DMS153 (cell line): ENCODE data around the gene SGMS1.

Source experiments
- DNase-seq: peaks from one replicate; lab custom pipeline; 2025; lab: John Stamatoyannopoulos, UW

Gene SGMS1

DNA sequence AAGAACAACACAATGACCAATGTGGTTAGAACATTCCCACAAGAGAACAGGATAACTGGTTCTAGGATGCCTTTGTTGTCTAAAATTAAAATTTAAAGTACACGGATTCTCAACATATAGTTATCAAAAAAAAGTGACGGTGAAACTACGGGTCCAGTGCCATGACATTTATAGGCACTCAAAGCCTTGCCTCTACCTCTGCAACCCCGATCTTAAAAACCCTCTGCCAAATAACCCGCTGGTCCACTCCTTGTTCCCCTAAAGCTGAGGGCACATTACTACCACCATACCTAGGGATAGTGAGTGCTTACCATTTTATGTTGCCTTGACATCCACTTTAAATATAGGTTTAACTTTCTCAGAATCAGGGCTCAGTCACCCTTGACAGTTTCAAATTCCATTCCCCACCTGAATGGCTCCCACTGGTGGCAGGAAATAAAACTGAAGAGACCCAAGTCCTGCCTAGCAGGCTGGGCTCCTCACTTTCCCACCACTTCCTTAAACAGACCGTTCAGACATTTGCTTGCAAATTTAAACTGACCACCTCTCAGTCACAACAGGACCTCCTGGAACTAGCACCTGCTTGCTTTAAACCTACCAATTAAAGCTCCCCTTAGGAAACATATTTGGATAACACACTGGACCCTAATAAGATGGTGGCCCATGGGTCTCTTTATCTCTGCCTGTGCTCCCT is 202.6 kb downstream of the SGMS1 start:
- DNase-seq: no peak

DNA sequence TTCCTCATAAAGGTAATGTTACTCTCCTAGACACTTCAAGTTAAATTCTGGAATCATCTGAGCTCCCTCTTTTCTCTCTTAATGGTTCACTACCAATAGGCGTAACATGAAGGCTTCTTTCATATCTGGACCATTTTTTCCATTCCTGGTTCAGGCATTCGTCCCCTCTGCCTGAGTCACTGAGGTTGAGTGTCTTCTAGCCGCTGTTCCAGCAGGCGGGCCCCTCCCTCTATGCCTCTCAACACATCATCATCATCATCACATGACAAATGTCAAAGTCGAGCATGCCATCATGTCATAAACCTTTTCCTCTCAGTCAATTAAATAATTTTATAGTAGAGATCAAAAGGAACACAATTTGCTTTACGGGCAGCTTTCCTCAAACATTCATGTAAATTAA is 203.6 kb downstream of the SGMS1 start:
- DNase-seq: no peak

- no peak for DNase-seq
These were observed 204.0 kb downstream of the SGMS1 start for GRCh38 chr10:50419756-50420155.

- DNase-seq: no peak
These were observed 204.7 kb downstream of the SGMS1 start for GRCh38 chr10:50419091-50419490.

GRCh38 chr10:50417886-50418830 is 205.6 kb downstream of the SGMS1 start:
- no peak for DNase-seq

- DNase-seq: no peak
These were observed 206.3 kb downstream of the SGMS1 start for GRCh38 chr10:50417486-50417885.

DNA sequence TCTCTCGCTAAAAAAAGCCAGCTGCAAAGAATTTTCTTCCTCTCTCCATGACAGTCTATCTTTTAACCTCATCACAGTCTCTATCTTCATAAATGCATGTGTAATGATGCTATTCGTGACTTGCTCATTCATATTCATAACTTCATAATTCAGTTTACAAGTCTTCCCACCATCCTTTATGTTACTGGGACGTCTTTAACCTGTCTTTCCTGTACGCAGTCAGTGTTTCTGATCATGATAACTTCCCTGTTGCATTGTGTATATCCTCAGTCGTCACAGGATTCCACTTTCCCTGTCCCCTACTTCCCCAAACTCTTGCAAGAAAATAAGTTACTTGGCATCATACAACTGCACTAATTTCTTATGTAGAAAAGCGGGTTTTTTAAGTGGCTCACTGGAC is 206.9 kb downstream of the SGMS1 start:
- no peak for DNase-seq

- no peak for DNase-seq
These were observed 207.5 kb downstream of the SGMS1 start for GRCh38 chr10:50416181-50416824.

DNA sequence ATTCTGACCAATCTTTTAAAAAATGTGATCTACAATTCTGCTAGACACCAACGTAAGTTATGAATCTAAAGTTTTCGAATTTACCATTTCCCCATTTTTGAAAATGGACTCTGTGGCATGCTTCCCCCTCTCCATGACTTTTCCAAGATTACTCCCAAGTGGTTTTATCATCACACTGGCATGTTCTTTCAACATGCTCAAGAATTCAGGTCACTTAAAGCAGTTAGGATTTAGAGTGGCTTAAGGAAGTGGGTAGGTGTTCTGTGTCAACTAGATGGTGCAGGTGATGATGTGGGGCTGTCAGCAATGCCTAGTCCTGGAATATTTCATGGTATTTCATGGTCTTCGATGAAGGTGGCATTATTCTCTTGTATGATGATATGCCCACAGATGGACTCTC is 208.5 kb downstream of the SGMS1 start:
- DNase-seq: no peak

DNA sequence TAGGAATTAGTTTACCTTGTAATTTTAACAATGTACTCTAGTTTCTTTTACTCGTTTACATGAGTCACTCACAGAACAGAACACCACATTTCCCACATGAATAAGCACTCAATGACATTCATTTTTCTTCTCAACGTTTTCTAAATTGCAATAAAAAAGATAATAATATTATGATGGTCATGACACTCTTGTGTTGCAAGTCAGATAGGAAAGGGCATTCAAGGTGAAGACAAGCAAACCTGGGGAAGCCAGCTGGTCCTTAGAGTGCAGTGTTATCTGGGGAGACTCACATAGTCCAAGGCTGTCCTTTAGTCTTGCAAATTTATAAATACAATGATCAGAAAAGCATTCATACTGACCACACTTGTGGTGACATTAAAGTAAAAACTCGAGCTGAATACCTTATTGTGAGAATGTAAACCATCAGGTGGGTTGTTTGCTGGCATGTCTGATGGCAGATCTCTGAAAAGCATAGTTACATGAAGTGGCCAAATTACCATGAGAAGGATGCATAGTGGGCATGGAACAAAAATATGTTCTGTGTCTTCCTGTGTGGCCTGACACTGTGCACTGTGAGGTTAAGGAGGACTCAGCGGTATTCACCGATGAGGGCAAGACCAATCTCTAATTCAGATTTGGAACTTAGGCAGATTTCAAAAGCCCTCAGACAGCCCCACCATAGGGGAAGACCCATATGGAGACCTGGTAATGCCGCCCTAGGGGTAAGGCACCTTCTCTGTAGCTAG is 213.5 kb downstream of the SGMS1 start:
- DNase-seq: no peak

DNA sequence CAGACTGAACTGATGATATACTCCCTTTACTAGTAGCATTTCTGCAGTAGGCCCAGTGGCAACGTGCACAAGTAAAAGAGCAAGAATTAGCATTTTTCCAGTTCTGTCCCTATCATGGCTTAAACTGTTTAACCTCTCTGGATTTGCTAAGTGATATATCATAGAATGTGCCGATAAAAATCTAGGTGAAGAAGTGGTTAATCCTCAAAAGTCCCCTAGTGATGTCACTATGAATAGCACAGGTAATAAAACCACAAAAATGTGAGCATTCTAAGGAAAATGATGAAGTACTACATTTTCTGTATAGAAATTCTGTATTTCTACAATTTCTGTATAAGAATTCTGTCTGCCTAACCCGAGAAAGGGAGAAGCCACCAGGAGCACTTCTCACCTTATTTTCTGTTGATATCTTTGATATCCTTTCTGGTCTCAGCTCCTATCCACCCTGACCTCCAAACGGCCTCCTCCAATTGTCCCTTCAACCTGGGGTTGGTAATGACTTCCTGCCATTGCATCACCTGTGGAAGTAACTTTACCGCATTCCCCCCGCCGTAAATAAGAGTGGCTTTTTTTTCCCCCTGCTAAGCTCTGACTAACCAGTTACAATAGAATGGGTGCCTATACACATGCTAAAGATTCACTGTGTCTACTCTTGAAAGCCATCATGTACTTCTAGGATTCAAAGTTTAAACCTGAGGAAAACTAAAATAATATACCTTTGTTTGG is 216.5 kb downstream of the SGMS1 start:
- DNase-seq: no peak

GRCh38 chr10:50406457-50407070 is 217.2 kb downstream of the SGMS1 start:
- DNase-seq: no peak

DNA sequence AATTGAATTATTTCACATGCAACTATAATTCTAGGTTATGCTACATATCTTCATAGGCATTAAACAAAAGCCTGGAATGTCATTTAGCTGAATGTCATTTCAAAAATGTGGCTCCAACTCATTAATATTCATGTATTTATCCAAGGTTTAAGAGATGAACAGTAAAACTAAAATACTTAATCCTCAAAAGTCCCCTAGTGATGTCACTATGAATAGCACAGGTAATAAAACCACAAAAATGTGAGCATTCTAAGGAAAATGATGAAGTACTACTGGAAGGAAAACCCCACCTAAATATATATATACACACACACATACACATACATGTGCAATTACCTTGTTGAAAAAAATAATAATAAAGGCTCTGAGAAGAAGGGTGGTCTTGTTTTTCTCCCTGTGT is 218.0 kb downstream of the SGMS1 start:
- DNase-seq: no peak

GRCh38 chr10:50404021-50404773 is 219.6 kb downstream of the SGMS1 start:
- no peak for DNase-seq

DNA sequence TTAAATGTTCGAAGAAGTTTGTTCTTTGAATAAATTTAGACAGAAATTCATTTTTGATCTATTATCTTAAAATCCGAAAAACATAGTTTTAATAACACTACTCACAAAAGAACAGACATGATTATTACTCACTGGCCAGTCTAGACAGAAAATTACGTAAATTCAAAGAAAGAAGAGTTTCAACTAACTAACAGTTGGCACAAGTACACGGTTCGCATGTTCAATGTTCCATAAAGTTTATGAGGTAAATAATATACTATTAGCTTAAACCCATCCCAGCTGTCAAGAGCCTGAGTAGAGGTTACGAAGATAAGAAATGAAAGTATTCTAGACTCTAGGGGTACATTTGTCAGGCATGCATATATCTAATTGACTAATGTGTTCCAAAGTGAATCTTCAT is 220.7 kb downstream of the SGMS1 start:
- no peak for DNase-seq

DNA sequence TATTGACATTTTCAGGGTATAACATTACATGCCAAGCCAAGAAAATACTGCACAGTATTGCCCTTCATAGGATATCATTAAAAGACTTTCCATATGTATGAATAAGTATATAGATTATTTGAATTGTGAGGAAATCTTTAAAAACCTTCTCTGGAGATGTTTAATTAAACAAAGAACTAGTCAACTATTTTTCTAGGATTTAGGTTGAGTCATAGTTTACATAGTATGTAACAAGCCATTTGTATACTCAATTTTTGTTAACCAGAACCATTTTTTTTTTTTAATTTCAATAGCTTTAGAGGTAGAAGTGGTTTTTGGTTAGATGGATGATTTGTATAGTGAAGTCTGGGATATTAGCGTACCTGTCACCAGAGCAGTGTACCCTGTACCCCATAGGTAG is 221.3 kb downstream of the SGMS1 start:
- no peak for DNase-seq

GRCh38 chr10:50400694-50401093 is 223.1 kb downstream of the SGMS1 start:
- DNase-seq: no peak

DNA sequence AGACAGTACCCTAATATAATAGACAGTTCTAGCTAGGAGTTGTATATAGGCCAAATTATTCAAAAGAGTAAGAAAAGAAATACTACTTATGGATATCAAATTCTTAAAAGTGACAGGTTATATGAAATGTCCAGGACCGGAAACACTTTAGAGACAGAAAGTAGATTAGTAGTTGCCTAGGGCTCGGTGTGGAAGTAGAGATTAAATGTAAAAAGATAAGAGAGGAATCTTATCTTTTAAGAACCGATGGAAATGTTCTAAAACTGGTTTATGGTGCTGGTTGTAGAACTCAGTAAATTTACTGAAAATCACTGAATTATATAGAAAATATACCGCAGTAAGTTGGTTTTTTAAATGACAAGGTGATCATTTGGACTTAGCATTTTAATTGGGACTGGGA is 224.9 kb downstream of the SGMS1 start:
- DNase-seq: no peak

- no peak for DNase-seq
These were observed 225.4 kb downstream of the SGMS1 start for GRCh38 chr10:50398381-50398780.
